ENCODE measurements around the gene ZSCAN2. TPM values are rescaled to one million over a fixed set of nuclear protein-coding genes. Genes with fewer than 3 reads are reported as not detected.
"Not testable (repeated sequence)": the region's sequence is repeated elsewhere in the genome, so short reads cannot be mapped to it uniquely, and the experiment has no call there.

ZSCAN2 gene
- total RNA-seq = 10 to 100 TPM in 1 of 6 donors, 1 to 10 TPM in 5; 4.1 to 11.0 (median 5.9) TPM

- peaks cover 5 to 28% (median 17%) of the 10 kb centered on the region in 4 donors for H3K4me1 ChIP-seq
- 0% methylated on average over 28 of the region's 68 CpGs for WGBS, 2 donors
- H3K4me3 ChIP-seq = peak within 1 kb of the TSS; percentile 79 to 96 (median 90)
- peaks cover 0 to 3% (median 0%) of the 10 kb centered on the region in 4 donors for H3K36me3 ChIP-seq
- ATAC-seq (ENCODE audit: low FRiP score in 2 of 2) (peak; percentile 99), DNase-seq (peak; percentile 97 to 99)
- no peaks in the 10 kb centered on the region for H3K9me3 ChIP-seq
- H3K27ac ChIP-seq = peak within 1 kb of the TSS; percentile 39 to 83 (median 72)
- TF ChIP-seq POLR2AphosphoS5 (IDR thresholded peaks at IDR 0.05) (peak; percentile 31 to 53), CTCF (IDR thresholded peaks at IDR 0.05) (peak in 1 of 6 experiments; percentile 8), POLR2A (IDR thresholded peaks at IDR 0.05) (peak in 1 of 4 donors; percentile 44), EP300 (IDR thresholded peaks at IDR 0.05) (no peak)
- no peaks in the 10 kb centered on the region for H3K27me3 ChIP-seq
These were observed at the start of gene ZSCAN2 for GRCh38 chr15:84600687-84601554. Gene ZSCAN2, plus strand, starts transcription at chr15:84601009. Its CDS starts 2,919 bp downstream, at chr15:84603928.

GRCh38 chr15:84551624-84552023, 49.2 kb upstream of the ZSCAN2 start:
- DNase-seq; H3K27me3 ChIP-seq; H3K4me1 ChIP-seq; H3K9me3 ChIP-seq; ATAC-seq (ENCODE audit: low FRiP score in 2 of 2); H3K4me3 ChIP-seq; H3K27ac ChIP-seq: not testable (repeated sequence)
- WGBS, 2 donors = 97 to 100% methylated on average over 2 of the region's 2 CpGs
- H3K36me3 ChIP-seq = peaks cover 0 to 21% (median 0%) of the 10 kb centered on the region in 4 donors

DNA sequence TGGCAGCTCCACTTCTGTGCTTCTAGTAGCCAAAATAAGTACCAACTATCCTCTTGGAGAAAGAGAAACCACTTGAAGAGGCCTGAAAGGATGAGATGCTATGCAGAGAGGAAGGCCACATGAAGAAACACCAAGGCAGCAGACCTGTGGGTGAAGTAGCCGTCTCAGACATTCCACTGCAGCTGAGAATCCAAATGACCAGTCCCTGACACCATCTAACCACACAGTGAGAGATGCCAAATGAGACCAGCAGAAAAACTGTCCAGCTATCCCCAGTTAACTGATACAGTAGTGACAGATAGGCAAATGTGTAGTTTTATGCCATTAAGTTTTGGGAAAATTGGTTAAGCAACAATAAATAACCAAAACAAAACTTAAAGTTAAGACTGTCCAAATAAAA, 47.9 kb upstream of the ZSCAN2 start:
- no peak overlapping the region for H3K27ac ChIP-seq
- ATAC-seq (ENCODE audit: low FRiP score in 2 of 2) (no peak), DNase-seq (no peak)
- no peak overlapping the region for H3K4me3 ChIP-seq
- no peak for TF ChIP-seq POLR2A (IDR thresholded peaks at IDR 0.05)
- TF ChIP-seq POLR2AphosphoS5 (IDR thresholded peaks at IDR 0.05) = no peak
- no peak for TF ChIP-seq CTCF (IDR thresholded peaks at IDR 0.05)
- no peak for TF ChIP-seq EP300 (IDR thresholded peaks at IDR 0.05)
- whole genome bisulfite sequencing, 2 donors = 80 to 100% methylated on average over 1 of the region's 1 CpG
- H3K27me3 ChIP-seq = no peaks in the 10 kb centered on the region
- peaks cover 0 to 3% (median 0%) of the 10 kb centered on the region in 4 donors for H3K4me1 ChIP-seq
- H3K9me3 ChIP-seq = no peaks in the 10 kb centered on the region
- peaks cover 0 to 21% (median 0%) of the 10 kb centered on the region in 4 donors for H3K36me3 ChIP-seq

DNA sequence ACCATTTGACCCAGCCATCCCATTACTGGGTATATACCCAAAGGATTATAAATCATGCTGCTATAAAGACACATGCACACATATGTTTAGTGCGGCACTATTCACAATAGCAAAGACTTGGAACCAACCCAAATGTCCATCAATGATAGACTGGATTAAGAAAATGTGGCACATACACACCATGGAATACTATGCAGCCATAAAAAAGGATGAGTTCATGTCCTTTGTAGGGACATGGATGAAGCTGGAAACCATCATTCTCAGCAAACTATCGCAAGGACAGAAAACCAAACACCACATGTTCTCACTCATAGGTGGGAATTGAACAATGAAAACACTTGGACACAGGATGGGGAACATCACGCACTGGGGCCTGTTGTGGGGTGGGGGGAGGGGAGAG, 44.1 kb upstream of the ZSCAN2 start:
- peaks cover 0 to 17% (median 0%) of the 10 kb centered on the region in 4 donors for H3K36me3 ChIP-seq
- H3K27ac ChIP-seq; H3K9me3 ChIP-seq; ATAC-seq (ENCODE audit: low FRiP score in 2 of 2); H3K4me1 ChIP-seq; H3K27me3 ChIP-seq; DNase-seq; H3K4me3 ChIP-seq: not testable (repeated sequence)
- 100% methylated on average over 2 of the region's 3 CpGs for WGBS, 2 donors

DNA sequence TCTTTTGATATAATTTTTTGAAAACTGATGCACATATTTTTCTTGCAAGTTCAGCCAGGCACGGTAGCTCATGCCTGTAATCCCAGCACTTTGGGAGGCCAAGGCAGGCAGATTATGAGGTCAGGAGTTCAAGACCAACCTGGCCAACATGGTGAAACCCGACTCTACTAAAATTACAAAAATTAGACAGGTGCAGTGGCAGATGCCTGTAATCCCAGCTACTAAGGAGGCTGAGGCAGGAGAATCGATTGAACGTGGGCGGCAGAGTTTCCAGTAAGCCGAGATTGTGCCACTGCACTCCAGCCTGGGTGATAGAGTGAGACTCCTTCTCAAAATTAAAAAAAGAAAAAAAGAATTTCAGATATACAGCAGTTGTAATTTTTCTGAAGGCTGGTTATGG, 32.8 kb upstream of the ZSCAN2 start:
- not testable (repeated sequence) for H3K4me3 ChIP-seq; H3K27ac ChIP-seq; H3K4me1 ChIP-seq; H3K36me3 ChIP-seq; H3K27me3 ChIP-seq; ATAC-seq (ENCODE audit: low FRiP score in 2 of 2); DNase-seq; H3K9me3 ChIP-seq
- WGBS, 2 donors = 93 to 96% methylated on average over 6 of the region's 6 CpGs

DNA sequence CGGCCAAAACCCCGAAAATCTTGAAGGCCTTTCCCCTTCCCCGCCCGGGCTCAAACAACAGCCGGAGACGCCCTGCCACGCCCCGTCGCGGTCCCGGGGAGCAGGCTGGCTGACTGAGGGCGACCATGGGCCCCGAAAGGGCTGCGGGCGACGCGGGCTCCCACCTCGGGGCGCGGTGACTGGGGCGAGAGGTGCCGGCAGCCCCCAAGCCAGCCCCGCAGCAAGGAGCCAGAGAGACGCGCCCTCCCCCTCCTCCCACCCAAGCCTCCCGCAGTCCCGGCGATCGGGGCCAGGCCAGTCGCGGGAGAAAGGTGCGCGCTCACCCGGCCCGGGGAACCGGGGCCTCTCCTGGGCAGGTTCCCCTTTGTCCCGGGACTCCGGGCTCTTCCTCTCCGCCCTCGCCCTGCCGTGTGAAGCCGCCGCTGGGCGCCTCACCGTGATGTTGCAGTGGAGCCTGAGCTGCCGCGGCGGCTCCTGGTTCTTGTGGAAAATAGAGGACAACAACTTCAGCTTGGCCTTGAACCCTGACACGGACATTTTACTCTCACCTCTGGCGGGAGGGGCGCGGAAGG, 30.6 kb upstream of the ZSCAN2 start:
- 0% methylated on average over 2 to 46 of the region's 52 CpGs for WGBS, 2 donors
- DNase-seq = peak; percentile 70 to 92
- Histone ChIP-seq H3K4me1 (peaks cover 0 to 9% (median 6%) of the 10 kb centered on the region in 4 donors), H3K4me3 (peak overlapping the region; percentile 66 to 95 (median 76)), H3K9me3 (no peaks in the 10 kb centered on the region), H3K27ac (peak overlapping the region; percentile 91 to 97 (median 94)), H3K36me3 (no peaks in the 10 kb centered on the region), H3K27me3 (no peaks in the 10 kb centered on the region)
- peak; percentile 78 to 87 for ATAC-seq (ENCODE audit: low FRiP score in 2 of 2)
- TF ChIP-seq POLR2A (IDR thresholded peaks at IDR 0.05) (peak in 1 of 4 donors; percentile 41), CTCF (IDR thresholded peaks at IDR 0.05) (no peak)

All from upper lobe of left lung (tissue), 6 donors.